Hepatic stellate cell (primary cell): ENCODE data around the gene ASIC2.

Source experiments
- DNase-seq: peaks from one replicate; pipeline ENCODE4 v3.0.0; 2011; ENCODE audit warnings: low spot score

ASIC2 gene

DNA sequence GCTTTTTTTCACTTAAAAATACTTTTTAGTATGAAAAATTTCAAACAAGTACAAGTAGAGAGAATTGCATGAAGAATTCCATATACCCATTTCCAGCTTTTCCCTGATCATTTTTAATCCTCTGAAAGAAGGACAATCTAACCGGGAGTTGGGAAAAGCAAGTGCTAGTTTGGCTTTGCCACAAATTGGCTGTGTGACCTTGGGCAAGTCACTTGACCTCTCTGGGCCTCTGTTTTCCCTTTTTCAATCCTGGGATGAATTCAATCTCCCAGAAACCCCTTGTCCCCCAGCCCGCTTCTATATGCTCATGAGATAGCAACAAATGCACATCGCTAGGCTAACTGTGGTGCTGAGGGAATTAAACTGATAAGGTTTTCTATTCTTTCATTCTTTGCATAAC lies 49.4 kb downstream of the ASIC2 start:
- DNase-seq = no peak

DNA sequence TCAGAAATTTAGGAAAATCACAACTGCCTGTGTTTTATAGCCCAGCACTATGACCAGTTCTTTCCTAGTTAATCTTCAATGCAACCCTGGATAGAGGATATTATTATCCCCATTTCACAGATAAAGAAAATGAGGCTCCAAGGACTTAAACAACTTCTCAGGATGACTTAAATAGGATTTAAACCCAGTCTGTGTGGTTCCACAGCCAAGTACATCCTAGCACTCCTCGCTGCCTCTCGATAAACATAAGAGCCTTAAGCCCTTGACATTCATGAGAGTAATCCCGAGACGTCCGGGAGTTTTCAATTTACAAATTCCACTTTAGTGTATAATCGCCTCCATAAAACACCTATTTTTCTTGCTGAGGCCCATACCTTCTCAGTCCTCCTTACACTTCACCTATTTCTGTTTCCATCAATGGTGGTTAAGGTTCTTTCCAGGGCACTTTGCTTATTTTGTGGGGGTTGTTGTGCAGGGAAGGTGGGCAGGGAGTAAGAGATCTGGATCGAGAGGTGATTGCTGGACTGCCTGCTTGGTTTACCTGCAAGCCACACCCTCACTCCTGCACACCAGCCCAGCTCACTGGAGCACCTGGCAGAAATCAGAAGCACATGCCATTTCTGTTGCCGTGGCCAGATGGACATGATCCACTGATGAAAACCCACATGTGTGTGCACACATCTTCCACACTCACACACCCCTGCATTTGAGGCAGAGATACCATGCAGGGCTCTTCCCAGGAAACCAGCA lies 50.5 kb downstream of the ASIC2 start:
- DNase-seq = no peak

- DNase-seq = peak; percentile 37
These were observed 51.7 kb downstream of the ASIC2 start for GRCh38 chr17:33241390-33241789.

DNA sequence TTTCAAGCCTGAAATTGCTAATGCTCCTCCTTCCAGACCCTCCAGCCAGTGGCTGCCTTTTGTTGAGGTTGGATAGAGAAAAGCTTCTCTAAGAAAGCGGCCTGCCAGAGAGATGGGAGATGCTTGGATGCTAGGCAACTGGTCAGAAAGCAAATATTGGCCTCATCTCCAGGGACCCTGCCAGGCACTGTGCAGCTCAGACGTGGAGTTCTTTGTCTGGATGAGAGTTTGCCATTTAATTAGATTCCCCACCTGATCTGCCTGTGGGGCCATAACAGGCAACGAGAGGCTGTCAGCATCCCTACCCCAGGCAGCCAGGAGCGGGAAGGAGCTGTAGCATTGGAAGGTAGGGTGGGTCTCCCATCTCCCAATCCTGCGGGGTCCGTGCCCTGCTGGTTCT lies 52.7 kb downstream of the ASIC2 start:
- DNase-seq = no peak

GRCh38 chr17:33239702-33240101 lies 53.4 kb downstream of the ASIC2 start:
- DNase-seq = no peak

DNA sequence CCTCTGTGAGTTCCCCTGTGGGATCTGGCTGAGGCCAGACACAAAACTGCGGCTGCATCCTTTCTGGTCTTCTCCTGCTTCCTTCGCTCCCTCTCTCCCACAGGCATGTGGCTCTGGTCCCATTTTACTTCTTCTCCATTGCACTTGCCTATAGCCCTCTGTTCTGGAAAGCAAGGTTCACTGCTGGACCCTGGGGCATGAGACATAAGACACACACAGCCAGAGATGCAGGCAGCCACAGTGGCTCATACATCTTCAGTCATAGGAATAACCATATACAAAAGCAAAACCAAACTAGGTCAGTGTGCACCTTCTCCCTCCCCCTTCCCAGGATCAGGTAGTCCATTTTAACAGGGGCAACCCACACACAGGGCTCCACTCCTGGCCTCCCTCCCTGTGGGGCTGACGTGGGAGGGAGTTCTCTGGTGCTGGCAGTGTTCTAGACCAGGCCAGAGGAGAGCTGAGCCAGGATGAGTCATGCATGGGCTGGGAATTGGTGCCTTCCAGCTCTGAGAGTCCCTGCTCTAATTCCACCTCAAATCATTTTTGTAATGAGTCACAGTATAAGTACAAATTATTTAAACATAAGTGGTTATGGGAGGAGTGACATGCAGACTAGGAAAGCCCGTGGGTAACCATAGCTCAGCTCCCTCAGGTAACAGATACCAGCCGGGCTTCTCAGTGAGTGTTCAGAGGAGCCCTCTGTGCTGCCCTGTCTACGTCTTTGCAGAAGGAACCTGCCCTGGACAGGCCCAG lies 58.0 kb downstream of the ASIC2 start:
- peak; percentile 92 for DNase-seq

GRCh38 chr17:33234233-33234632 lies 58.9 kb downstream of the ASIC2 start:
- no peak for DNase-seq

DNA sequence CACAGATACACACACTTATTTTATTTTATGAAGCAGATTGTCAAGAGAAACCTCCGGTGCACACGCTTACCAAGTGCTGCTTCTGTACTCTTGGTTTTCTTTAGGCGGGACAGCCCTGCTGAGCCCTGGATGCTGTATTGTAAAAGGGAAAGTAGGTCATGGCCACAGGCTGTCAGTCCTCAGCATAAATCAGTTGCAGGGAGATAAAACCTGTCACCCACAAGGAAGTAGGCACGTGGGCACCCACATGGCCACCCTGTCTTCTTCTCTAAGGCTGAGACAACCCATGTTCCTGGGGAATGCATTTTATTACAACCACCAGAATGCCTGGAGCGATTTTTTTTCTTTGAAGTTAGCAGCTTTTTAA lies 59.3 kb downstream of the ASIC2 start:
- no peak for DNase-seq

DNA sequence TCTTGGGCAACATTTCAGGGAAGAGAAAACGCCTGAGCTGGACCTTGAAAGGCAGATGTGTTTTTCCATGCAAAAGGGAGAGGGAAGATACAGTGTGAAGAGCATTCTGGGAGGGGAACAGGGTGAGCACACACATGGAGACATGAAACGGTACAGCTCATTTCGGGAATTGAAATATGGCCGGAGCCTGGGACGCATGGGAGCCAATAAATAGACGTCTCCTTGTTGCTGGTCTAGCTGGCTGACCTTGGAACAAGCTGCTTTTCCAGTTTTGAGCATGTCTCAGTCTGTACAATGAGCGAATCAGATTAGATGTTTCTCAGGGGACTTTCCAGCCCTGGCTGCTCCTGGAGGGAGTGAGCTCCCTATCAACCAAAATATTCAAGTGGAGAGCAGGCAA lies 63.6 kb downstream of the ASIC2 start:
- DNase-seq = no peak

DNA sequence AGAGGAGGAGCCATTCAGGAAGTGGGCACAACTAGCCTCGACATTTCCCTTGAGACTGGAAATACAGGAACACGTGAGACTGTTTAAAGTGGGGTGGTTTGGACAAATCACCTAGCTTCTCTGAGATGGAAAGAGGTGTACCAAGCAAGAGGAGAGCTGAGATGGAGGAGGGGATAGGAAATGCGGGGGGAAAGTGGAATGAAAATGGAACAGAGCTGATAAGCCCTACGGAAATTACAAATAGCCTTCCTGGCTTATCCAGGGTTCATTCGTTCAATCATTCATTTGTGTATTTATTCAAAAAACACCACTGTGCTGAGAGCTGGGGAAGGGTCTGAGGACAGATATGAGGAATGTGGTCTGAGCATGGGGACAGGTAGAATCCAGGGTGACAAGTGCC lies 64.1 kb downstream of the ASIC2 start:
- DNase-seq = no peak

GRCh38 chr17:33228548-33228947 lies 64.5 kb downstream of the ASIC2 start:
- DNase-seq = no peak

- DNase-seq = no peak
These were observed 65.2 kb downstream of the ASIC2 start for GRCh38 chr17:33227911-33228310.

GRCh38 chr17:33225994-33226393 lies 67.1 kb downstream of the ASIC2 start:
- DNase-seq = no peak

- no peak for DNase-seq
These were observed 67.6 kb downstream of the ASIC2 start for GRCh38 chr17:33225509-33225908.

DNA sequence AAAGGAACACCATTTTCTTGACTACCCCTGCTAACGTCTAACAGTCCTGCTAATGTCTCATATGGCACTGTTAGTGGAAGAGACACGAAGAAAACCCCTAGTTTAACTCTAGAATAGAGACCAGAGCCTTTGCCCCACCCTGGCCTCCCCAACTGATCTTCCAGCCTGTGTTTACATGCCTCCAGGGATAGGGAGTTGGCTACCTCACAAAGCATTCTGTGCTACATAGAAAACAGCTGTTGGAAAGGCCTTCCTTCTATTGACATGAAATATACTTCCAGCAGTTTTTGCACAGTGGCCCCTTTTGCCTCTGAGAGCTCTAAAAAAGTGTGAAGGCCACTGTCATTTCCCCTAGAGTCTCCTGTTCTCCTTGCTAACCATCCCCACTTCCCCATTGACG lies 73.1 kb downstream of the ASIC2 start:
- no peak for DNase-seq

DNA sequence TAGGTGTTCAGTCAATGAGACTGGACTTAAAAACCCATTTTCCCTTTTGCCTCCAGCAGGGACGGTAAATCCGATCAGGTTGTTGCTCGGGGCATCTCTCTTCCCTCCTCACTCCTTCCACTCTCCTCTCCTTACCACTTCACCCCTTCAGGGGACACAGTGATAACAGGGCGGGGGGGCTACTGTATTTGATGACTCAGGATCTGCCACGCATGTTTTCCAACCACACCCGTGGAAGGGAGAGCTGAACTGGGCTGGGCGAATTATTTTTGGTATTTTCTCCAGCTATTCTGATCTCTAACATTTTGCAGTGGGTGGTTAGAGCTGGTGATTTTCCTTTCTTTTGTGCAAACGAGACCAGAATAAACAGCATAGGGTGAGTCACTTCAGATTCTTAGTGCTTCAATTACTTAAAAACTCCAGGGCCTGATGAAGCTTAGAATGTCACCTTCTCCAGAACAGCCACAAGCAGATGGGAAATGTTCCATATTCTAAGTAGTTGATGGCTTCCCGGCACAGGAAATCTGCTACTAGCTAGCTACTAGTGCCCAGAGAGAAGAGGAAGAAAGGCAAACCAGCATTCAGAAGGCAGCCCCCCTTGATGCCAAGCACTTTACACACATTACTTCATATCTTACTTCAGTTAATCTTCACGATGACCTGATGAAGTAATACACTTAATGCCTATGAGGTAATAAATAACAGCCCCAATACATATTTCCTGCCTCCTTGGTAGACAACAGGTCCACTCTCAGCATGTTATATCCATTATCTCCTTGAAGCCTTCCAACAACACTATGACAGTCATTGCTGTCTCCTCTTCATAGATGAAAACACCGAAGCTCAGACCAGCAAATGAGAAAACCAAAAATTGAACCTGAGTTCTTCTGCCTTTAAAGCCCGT lies 74.1 kb downstream of the ASIC2 start:
- DNase-seq = no peak

- DNase-seq = no peak
These were observed 75.2 kb downstream of the ASIC2 start for GRCh38 chr17:33217891-33218290.

DNA sequence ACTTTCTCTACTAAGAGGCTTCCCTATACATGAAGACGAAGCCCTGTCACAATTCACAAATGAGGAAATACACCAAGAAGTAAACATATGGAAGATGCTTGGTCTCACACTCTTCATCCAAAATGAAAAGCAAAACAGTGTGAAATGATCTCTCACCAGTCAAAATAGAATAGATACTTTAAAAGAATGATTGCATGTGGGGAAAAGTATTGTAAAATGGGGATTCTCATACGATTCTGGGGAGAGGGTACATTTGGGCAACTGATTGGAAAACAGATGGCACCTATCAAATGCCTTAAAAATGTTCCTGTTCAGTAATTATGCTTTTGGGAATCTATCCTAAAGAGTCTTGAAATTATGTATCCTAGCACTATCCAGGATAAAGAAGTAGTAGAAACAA lies 78.1 kb downstream of the ASIC2 start:
- DNase-seq = no peak

GRCh38 chr17:33210285-33210684 lies 82.8 kb downstream of the ASIC2 start:
- no peak for DNase-seq

DNA sequence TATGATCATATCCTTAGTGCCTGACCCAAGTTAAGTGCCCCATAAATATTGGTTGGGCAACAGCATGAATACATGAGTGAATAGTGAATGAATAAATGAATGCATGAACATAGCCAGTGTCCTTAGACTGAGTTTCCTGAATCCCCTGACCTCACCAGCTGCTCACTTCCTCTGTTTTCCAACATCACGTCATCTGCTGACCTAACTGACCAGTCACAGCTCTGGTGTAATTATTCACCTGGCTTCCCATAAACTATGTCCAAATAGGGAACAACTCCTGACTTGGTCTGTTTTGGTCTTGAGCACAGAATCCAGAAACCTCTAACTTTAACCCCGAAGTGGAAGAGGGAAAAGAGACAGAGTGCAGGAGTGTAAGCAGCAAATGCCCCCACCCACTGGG lies 83.4 kb downstream of the ASIC2 start:
- no peak for DNase-seq

DNA sequence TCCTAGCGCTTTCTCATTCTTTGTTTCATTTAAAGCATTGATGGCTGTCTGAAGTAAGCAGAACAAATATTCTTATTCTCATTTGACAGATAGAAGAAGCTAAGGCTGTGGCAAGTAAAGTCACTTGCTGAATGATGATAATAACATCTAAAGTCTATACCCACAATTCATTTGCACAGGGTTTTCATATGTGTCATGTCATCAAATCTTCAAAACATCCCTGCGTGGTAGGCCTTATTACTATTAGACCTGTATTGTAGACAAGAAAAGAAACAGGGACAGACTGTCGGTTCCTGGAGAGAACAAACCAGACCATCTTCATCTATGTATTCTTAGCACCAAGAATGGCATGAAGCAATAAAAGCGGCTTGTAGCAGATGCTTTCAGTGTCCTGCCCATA lies 85.9 kb downstream of the ASIC2 start:
- DNase-seq = no peak

GRCh38 chr17:33205552-33205951 lies 87.5 kb downstream of the ASIC2 start:
- DNase-seq = no peak

DNA sequence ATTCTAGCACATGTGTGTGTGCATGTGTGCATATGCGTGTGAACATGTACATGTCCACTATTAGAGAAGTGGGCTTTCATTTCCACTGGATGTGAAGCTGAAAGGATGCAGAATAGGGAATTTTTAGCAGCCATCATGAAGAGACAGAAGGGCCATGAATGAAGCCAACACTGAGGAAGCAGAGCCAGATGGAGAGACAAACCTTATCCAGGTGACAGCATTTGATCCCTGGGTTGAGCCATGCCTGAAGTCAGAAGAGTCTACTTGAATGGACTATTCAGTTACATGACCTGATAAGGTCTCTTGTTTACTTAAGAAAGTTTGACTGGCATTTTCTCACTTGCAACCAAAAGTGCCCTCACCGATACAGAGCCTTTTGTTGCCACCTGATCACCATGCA lies 88.4 kb downstream of the ASIC2 start:
- no peak for DNase-seq
